Psoas muscle (tissue), 8 donors: ENCODE results near the gene EXOC3. TPM values are rescaled to one million over a fixed set of nuclear protein-coding genes. Genes with fewer than 3 reads are reported as not detected.
A peak's percentile ranks its signal among the peaks of the same experiment; 100 is the strongest.
"Not testable (repeated sequence)": the region's sequence is repeated elsewhere in the genome, so short reads cannot be mapped to it uniquely, and the experiment has no call there.

Source experiments
- ATAC-seq, 4 donors: fragments of 200-7000 bp; cut with Tn5 transposase; one replicate each; pipeline ENCODE4 v1.9.1; 2020; ENCODE audit warnings: moderate library complexity in 3 of 4, mild to moderate bottlenecking in 2 of 4
- DNase-seq, 2 donors: peaks; one replicate each; pipeline ENCODE4 v3.0.0-alpha.2; 2020
- H3K27ac ChIP-seq: fragments of 200-600 bp; one replicate; pipeline ENCODE4 v1.8.0; 2022
- H3K27me3 ChIP-seq, 3 donors: fragments of 200-600 bp in 1 of 3; one replicate each; pipeline versions ENCODE4 v1.6.1 to v1.8.0; 2013 to 2022; ENCODE audit warnings: low read length in 2 of 3, mild to moderate bottlenecking in 2 of 3, moderate library complexity in 1 of 3; ENCODE audit not compliant: insufficient read depth in 3 of 3
- H3K36me3 ChIP-seq, 2 donors: fragments of 200-600 bp in 1 of 2; one replicate each; pipeline versions ENCODE4 v1.6.1 to v1.8.0; 2013 to 2022; ENCODE audit warnings: low read depth in 1 of 2, mild to moderate bottlenecking in 1 of 2, moderate library complexity in 1 of 2; ENCODE audit not compliant: insufficient read depth in 1 of 2
- H3K4me1 ChIP-seq: fragments of 200-600 bp; one replicate; pipeline ENCODE4 v1.8.0; 2022
- H3K4me3 ChIP-seq: fragments of 200-600 bp; one replicate; pipeline ENCODE4 v1.8.0; 2022; ENCODE audit warnings: mild to moderate bottlenecking
- H3K9me3 ChIP-seq: fragments of 200-600 bp; one replicate; pipeline ENCODE4 v1.8.0; 2022
- CTCF ChIP-seq: fragments of 200-600 bp; IDR thresholded peaks from one replicate; pipeline ENCODE4 v1.8.0; 2022; ENCODE audit warnings: antibody characterized with exemption
- WGBS, 3 donors: extraction: QIAGEN DNeasy Blood & Tissue Kit; methylation state at CpG; one replicate each; pipeline versions ENCODE4 v1.1.6 to v1.1.7; 2013; 5-methylcytosine and 5-hydroxymethylcytosine counted together
- intact Hi-C, 2 donors: fragments of 100-400 bp; cut with DNase I; formaldehyde crosslinking; loops; one replicate each; pipeline versions ENCODE4 v1.11.0 to v1.14.2; 2022
- polyA plus RNA-seq, 3 donors: library from polyadenylated mRNA; stranded (reverse); fragments of 200-250 nt; gene quantifications; one replicate each; pipeline ENCODE4 v1.2.3, GENCODE V29; 2013
- total RNA-seq, 4 donors: library from RNA; stranded (reverse); fragmentation: NEBNext Ultra II Directional in 2 of 4; extraction: Animal tissue kit (Norgen Biotek cat#: 25700) in 2 of 4; gene quantifications; one replicate each; pipeline versions ENCODE4 v1.2.1 to v1.2.4, GENCODE V29; 2021 to 2023
- donor health status: healthy with polysubstance abuse.
- donor health status: DM: no; HTN: no; CAD: no; lungs with moderate emphysema.
- donor health status: Bipolar disorder and iron deficiency.
- donor health status: healthy.
- donor health status: DM: yes; HTN: yes; CAD: no.
- donor health status: DM: no; HTN: no; CAD: no.
- donor health status: DM: no; HTN: no; CAD: no.
- donor health status: DM: yes; HTN: yes; CAD: no.

Gene EXOC3
- total and polyA plus RNA-seq, 7 donors = 38.2 to 63.4 (median 56.5) TPM

GRCh38 chr5:399296-400281 lies 43.4 kb upstream of the EXOC3 start:
- no peak overlapping the region for H3K27ac ChIP-seq
- peak; percentile 89 for DNase-seq
- H3K27me3 ChIP-seq = peaks cover 0 to 39% (median 3%) of the 10 kb centered on the region in 3 donors
- TF ChIP-seq CTCF = no peak
- 29 to 31% (median 29%) methylated on average over 43 to 45 of the region's 45 CpGs for WGBS, 3 donors
- intact Hi-C loops = no loop called here
- H3K4me1 ChIP-seq = peaks cover 4% of the 10 kb centered on the region
- no peaks in the 10 kb centered on the region for H3K36me3 ChIP-seq
- peak overlapping the region; percentile 10 for H3K4me3 ChIP-seq
- ATAC-seq = peak; percentile 36 to 80 (median 57)
- no peaks in the 10 kb centered on the region for H3K9me3 ChIP-seq

- DNase-seq (peak in 1 of 2 donors; percentile 22), ATAC-seq (peak in 1 of 4 donors; percentile 10)
- Histone ChIP-seq H3K4me3 (peak overlapping the region; percentile 10), H3K9me3 (no peaks in the 10 kb centered on the region), H3K27ac (no peak overlapping the region), H3K27me3 (peaks cover 0 to 47% (median 3%) of the 10 kb centered on the region in 3 donors), H3K4me1 (peaks cover 4% of the 10 kb centered on the region), H3K36me3 (no peaks in the 10 kb centered on the region)
- no peak for TF ChIP-seq CTCF
- WGBS, 3 donors = 33 to 41% (median 37%) methylated on average over 26 of the region's 26 CpGs
- intact Hi-C loops = no loop called here
Measured at GRCh38 chr5:400282-401145, 42.5 kb upstream of the EXOC3 start.

- Histone ChIP-seq H3K27ac (no peak overlapping the region), H3K4me1 (peaks cover 4% of the 10 kb centered on the region), H3K9me3 (no peaks in the 10 kb centered on the region), H3K4me3 (no peak overlapping the region), H3K36me3 (no peaks in the 10 kb centered on the region), H3K27me3 (peaks cover 0 to 53% (median 3%) of the 10 kb centered on the region in 3 donors)
- no peak for TF ChIP-seq CTCF
- no peak for DNase-seq
- WGBS, 3 donors = 79 to 89% (median 79%) methylated on average over 24 of the region's 24 CpGs
- intact Hi-C loops = no loop called here
- ATAC-seq = no peak
Measured at GRCh38 chr5:401146-402034, 41.6 kb upstream of the EXOC3 start.

GRCh38 chr5:402219-402614 lies 40.8 kb upstream of the EXOC3 start:
- H3K4me3 ChIP-seq, H3K4me1 ChIP-seq, DNase-seq, H3K9me3 ChIP-seq, H3K36me3 ChIP-seq, ATAC-seq, intact Hi-C loops, H3K27ac ChIP-seq: not testable (repeated sequence)
- WGBS, 3 donors = 88 to 89% (median 89%) methylated on average over 16 to 17 of the region's 17 CpGs
- peaks cover 0 to 53% (median 3%) of the 10 kb centered on the region in 3 donors for H3K27me3 ChIP-seq
